Activated naive CD4-positive, alpha-beta T cell treated with anti-CD3 and anti-CD28 coated beads, Interleukin-2, amount 50 U/mL, for 16 hours (primary cell): ENCODE data around the gene ZNF74.

Source experiments
- DNase-seq: peaks from one replicate; pipeline ENCODE4 v3.0.0-alpha.2; 2020

The ZNF74 gene

DNA sequence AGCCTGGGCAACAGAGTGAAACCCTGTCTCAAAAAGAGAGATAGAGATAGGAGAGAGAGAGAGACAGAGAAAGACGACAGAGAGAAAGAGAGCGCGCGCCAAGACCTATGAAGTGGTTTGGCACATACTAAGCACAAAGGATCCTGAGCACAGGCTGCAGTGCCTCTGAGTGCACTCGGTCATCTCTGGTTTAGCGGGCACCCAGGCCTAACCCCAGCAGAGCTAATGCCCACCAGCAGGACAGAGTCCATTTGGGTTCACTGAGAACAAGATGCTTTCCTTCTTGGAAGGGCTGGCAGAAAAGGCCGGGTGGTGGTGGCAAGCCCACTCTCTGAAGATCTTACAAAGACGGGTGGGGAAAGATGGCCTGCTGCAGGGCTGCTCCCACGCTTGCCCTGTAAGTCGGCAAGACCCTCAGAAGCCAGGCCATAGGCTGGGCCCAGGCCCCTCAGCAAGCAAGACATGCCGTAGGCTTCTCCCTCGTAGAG is 40.4 kb downstream of the ZNF74 start:
- DNase-seq = no peak

DNA sequence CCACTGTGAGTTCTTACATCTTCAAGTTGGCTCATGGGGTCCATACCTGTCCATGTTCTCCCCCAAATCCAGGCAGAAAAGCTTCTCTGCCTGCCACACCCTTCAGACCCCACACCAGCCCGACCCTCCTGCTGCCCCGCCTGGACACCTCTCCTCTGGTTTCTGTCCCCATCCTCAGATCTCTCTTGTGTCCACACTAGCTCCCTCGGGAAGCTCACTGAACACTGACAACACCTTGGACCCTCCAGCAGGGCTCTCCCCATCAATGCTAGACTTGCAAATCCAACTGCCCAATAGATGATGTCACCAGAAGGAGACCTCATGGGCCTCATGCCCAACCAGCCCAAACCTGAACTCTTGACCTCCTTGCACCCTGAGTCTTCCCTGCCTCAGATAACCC is 40.8 kb downstream of the ZNF74 start:
- DNase-seq = no peak

DNA sequence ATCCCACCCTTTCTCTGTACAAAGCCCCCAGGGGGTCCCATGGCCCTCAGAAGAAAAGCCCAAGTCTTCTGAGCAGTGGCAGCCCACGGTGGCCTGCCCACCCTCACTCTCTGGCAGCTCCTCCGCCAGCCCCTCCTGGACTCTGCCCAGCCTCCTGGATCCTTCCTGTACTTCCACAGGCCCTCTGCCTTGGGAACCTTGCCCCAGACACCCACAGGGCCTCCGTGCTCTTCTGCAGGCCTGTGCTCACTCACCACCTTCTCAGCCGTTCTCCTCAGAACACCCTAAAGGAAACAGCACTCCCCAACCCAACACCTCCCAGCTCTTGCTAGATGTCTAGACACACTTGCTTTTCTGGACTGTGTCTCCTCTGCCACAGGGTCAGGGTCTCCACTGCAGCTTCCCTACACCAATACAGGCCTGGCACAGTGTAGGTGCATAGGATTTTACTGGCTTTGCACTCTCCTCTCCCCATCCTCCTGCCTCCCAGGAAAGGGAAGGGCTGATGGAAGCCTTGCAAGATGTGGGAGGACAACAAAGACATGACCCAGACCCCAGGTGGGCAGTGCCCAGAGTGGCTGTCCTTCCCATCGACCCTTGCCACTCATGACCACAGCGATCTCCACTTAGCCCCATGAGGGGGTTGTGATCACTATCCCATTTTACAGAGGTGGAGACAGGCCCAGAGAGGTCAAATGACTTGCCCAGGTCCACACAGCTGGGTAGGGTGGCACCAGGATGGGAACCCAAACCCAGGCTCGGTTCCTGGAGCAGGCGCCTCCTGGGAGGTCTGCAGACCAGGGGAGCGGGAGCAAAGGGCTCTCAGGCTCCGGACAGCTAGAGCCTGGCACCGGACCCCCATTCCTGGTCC is 41.7 kb downstream of the ZNF74 start:
- no peak for DNase-seq

DNA sequence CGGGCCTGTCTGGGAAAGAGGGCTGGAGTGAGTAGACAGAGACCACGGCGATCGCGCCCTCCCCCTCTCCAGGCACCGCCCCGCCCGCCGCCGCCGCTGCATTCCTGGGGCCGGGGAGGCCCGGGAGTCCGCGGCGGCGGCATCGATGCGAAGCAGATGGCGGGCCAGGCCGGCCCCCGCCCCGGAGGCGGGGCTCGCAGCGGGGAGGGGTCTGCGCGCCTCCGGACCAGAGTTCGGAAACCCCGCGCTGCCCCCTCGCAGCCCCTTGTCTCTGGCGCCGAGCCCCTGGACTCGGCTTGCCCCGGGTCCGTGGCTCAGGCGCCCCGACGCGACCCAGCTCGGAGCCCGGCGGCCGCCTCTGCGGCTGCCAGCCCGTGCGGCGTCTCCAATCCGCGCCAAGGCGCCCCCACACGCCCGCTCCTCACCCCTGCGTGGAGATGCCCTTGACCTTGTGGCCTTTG is 42.4 kb downstream of the ZNF74 start:
- DNase-seq = no peak

DNA sequence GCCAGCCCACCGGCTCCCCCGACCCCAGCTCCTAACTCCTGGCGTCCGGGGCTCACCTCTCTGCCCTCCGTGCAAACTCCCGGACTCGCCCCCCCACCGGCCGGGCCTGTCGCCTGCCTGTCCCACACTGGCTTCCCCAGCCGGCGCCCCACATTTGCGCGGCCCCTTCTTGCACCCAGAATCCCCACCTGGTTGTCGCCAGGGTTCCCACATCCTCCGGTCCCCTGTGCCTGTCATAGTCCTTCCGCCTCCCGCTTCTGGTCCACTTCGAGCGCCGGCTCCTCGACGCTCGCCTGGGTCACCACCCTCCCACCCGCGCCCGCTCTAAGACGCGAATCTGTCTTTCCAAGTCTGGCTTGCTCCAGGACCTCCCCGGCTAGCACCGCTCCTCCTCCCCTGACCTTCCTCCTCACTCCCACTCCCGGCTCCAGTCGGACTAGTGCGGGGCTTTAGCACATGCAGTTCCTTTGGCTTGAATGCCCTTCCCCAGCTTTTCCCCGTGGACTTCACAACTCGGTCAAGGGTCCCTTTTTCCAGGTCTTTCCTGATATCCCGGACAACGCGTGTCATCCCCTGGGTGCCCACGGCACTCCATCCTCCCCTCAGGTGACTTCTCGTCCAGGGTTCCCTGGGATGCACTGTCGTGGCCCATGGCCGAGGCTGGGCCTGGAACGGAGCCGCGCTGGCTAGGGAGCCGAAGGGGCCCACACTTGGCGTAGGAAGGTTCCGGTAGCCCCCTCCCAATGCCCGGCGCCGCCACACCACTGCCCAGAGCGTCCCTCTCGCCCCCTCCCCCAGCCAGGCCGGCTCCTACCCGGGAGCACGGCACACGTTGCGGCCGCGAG is 43.0 kb downstream of the ZNF74 start:
- peak; percentile 36 for DNase-seq

DNA sequence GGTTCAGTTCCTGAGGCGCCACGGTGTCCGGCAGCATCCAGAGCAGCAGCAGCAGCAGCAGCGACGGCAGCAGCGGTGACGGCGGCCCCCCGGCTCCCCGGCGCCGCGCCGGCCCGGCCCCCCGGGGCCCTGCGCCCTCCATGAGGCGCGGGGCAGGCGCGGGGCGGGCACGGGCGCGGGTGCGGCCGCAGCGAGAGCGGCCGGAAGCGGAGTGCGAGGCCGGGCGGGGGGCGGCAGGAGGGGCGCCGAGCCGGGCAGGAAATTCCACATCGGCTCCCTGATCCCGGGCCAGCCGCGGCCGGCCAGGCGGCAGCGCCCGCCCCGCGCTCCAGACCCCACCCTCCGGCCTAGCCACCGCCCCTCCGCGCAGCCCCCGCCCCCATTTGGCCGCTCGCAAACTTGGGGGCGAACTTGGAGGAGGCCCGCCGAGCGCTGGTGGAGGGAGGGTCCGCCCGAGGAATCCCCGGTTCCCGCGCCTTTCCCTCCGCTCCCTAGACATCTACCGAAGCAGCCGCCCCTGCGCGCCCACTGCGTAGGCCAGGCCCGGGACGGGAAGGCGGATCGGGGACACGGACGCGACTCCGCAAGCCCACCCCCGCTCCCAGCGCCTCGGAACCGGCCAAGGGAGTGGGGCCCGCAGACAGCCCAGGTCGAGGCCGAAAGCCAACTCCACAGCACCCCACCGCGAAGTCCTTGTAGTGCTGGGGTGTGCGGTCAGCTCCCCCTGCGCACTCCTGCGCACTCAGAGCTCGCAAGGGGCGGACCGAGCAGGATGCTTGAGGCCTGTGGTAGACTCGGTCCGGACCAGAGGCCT is 43.9 kb downstream of the ZNF74 start, which contains the start of gene SCARF2:
Gene SCARF2 (minus strand): TSS at position 213 of the 814 bp plus-strand sequence. CDS start 71 bp downstream, at position 142.
- no peak for DNase-seq

DNA sequence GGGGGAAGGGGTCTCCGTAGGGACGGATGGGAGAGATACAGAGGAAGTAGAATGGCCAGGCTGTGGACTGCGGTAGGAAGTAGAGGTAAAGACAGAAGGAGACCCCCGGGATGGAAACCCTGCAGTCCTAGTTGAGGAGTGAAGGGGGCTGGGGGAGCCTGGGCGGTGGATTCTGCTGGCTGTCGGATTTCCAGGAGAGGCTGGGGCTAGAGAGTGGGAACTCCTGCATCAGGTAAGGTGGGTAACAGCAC is 44.4 kb downstream of the ZNF74 start:
- no peak for DNase-seq

DNA sequence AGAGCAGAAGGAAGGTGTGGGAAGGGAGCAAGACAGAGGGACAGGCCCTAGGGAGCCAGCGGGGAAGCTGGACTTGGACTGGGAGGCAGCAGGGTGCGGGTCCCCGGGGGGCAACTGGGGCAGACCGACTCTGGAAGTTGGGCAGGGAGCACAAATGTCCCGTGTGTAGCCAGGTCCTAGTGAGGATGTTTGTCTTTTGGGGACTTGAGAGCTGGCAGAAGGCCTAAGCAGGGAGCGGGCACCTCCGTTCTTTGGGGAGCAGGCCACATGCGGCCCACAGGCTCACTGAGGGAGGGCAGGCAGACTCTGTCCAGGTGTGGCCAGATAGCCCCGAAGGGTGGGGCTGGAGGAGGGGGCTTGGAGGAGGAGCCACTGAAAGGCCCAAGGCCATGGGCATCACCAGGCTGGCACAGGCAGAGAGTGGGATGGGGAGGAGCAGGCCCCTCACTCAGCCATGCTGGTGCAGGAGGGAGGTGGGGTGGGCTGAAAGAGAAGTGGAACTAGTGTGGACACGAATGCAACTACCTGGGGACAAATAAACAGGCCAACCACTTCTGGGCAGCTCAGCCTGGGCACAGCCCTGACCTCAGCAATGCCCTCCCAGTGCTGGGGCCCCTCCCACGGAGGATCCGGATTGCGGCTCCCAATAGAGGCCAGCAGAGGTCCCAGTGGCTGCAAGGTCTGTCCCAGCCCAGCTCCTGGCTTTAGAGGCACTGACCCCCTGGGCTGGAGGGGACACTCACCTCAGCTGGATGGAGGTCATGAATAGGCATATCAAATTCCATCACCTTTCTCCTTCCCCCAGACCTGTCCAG is 44.9 kb downstream of the ZNF74 start:
- DNase-seq = no peak

DNA sequence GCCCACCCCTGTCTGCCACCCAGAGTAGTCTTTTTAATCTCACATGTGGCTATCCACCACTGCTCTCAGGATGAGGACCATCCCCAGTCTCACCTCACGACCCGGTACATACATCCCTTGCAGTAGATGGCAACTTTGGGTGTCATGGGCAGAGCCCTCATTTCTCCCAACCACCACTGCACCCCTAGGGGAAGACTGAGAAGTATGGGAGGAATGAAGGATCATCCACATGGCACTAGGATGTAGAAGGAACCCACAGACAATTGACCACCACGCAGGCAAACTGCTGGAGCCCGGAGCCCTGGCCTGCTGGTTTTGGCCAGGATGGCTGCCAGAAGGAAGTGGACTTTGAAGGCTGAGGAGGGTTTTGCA is 45.6 kb downstream of the ZNF74 start:
- DNase-seq = no peak

DNA sequence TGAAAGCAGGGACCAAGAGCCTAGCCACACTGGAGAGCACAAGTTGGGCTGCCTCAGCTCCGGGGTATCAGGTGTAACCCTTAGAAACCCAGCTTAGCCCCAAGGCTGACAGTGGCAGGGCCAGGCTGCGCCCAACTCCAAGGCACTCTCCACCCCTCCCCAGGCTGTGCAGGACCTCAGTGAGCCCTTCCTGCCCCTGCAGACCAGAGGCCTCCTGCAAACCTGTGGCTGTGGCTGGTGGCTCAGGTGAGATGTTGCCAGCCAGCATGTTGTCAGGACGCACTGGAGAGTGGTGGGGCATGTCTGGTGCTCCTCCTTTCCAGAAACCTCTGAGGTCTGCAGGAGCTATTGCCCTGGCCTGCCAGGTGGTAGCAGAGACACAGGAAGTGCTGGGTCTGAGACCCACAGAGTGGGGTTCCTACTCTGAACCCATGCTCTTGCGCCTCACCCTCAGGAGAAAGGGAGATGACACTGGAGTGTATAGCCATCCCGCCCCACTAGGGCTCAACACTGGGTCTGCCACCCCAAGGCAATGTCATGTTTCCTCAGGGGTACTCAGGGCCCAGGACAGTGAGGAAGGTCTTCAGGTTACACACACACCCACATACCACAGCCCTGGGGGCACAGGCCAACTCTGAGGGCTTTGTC is 46.1 kb downstream of the ZNF74 start:
- no peak for DNase-seq

DNA sequence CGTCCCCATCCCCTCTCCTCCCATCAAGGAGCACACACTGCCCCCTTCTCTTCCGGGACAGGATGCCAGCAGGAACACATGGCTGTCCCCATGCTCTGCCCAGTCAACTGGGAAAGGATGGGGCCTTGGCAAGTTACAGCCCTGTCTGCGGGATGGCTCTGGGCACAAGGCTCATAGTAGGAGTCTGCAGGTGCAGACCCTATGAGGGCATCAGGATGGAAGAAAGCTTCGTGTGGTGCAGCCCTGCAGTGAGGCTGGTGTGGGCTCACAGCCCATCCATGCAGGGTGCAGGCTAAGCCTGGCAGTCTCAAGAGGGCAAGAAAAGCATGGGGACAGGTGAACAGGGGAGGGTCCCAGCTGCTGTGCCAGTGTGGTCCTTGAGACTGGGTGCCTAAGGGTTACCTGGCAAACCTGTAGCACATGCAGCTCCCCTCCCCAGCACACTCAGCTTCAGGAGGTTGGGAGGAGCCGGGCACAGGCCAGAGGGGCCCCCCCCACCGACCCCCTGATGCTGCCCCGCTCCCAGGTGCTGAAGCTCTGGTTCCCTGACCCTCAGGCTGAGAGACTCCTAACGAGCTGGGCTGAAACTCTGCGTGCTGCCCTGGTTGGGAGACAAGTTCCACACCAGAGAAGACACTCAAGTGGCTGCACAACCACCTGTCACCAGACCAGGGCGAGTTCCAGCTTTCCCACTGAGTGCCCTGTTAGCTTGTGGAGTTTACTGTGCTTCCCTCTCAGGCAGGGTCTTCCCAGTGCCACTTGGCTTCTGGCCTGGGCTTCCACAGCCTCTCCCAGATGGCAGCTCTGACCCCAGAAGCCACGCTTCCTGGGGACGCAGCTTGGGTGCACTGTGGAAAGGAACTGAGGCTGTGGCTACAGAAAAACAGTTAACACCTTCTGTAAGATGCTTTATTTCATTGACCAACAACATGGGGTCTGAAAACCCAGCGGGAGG is 47.0 kb downstream of the ZNF74 start:
- DNase-seq = no peak

DNA sequence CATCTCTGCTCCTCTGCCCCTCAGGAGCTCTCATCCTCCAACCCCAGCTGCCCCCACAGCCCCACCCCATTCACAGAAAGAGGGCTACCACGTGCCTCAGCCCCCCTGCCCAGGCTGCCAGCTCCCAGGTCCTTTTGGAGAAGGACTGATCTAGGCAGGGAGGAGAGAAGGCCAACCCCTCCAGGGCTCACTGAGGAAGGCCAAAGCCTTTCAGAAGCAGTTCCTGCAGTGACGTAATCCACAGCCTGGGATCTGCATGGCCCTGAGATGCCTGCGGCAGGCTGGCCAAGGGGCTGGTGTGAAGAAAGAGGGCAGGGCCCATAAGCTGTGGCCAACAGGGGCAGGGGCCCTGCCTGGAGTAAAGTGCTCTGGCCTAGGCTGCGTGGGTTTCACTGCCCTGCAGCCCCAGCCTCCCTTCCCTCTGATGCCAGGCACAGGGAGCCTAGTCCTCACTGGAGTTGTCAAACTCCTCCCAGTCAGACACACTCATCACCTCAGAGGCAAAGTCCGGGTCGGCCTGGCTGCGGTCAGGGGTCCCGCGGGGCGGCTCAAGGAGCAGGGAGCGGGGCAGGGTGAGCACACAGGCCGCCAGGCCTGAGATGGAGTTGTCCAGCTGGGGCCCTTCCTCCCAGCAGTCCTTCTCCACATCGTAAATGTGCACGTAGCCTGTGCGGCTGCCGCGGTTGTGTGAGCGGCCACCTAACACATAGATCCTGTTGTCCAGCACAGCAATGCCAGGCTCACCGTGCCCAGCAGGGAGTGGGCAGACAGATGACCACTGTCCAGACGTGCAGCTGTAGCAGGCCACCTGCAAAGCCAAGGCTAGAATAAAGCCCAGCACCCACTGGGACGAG is 47.9 kb downstream of the ZNF74 start:
- no peak for DNase-seq

DNA sequence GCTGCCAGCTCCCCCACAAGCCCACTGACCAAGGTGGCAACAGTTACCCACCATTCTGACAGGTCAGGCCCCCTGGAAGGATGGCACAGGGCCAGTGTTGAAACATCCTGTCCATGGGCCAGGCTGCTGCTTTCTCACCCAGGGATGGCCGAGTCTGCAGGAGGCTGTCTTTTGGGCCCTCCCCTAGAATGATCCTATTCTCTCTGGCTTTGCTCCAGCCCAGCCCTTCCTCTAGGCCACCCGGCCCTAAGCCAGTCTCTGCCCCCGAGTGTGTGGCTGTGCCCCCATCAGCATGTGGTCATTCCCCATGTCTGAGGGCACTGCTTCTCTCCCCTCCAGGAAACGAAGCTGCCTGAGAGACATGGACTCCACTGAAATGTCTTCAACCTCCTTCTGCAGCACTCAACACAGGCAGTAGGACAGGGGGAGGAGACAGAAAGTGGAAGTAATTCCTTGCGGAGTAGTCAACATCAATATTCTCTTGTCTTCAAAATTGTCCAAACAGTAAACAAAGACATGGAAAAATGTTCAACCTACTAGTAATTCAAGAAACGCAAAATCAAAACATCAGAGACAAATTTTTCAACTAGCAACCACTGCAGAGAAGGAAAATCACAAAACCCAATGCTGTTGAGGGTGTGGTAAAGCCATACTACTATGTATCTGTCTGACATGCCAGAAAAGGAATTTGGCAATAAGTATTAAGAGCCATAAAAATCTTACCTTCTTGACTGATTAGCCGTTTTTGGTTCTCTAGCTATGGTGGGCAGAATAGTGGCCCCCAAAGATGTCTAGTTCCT is 48.7 kb downstream of the ZNF74 start:
- DNase-seq = no peak

DNA sequence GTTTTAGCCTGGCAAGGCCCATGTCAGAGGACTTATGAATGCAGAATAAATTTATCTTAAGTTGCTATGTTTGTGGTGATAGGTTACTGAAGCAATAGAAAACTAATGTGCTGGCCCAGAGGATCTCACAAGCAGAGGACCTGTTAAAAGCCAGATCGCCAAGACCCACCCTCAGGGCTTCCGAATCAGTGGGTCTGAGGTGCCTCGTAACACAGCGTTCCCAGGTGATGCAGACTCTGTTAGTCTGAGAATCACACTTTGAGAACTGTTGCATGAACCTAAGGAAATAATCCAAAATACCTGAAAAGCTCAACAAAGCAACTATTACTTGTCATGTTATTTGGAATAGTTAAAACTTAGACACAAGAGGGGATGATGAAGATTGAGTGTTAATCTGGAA is 50.4 kb downstream of the ZNF74 start:
- DNase-seq = no peak

DNA sequence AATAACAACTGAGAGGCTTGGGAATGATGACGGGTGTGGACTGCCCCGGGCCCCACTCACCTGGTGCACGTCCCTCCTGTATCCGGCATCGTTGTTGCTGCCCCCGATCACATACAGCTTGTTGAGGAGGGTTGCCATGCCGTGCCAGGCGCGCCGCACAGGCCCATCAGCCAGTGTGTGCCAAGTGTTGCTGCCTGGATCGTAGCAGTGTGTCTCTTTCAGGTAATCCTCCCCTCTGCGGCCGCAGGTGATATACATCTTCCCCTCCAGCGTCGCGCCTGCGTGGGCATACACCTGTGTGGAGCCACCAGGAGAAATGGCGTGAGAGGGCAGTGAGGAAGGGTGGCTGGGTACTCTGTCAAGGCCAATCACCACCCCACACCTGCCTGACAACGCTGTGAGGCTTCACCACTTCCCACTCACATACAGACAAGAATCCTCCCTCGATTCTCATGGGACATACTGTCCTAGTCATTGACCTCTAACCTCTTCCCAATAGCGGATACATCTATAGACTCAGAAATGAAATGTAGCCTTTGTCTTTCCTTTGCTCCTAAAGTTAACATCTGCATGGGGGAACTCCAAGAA is 52.5 kb downstream of the ZNF74 start:
- no peak for DNase-seq

DNA sequence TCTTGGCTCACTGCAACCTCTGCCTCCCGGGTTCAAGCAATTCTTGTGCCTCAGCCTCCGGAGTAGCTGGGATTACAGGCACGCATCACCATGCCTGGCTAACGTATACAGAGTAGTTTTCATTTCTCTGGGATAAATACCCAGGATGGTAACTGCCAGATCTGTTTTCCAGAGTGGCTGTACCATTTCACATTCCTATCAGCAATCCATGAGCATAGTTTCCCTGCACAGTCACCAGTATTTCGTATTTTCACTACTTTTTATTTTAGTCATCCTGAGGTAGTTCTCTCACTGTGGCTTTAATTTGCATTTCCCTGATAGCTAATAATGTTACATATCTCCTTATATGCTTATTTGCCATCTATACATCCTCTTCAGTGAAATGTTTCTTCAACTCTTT is 54.7 kb downstream of the ZNF74 start:
- DNase-seq = no peak

DNA sequence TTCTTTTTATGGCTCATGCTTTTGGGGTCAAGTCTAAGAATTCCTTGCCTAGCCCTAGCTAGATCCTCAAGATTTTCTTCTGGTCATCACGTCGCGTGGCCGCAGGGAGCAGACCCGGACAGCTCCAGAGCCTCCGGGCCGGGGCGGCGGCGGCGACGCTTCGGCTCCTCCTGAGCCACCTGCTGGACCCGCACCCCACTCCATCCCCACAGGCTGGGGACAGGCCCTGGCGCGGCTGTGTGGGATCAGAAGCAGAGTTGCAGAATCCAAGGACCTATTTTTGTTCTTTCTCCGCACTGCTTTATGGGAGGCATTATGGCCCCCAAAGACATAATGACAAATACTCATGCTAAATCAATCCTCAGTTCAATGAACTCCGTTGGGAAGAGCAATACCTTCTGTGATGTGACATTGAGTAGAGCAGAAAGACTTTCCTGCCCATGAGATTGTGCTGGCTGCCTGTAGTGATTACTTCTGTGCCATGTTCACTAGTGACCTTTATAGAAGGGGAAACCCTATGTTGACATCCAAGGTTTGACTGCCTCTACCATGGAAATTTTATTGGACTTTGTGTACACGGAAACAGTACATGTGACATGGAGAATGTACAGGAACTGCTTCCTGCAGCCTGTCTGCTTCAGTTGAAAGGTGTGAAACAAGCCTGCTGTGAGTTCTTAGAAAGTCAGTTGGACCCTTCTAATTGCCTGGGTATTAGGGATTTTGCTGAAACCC is 56.0 kb downstream of the ZNF74 start:
- no peak for DNase-seq

DNA sequence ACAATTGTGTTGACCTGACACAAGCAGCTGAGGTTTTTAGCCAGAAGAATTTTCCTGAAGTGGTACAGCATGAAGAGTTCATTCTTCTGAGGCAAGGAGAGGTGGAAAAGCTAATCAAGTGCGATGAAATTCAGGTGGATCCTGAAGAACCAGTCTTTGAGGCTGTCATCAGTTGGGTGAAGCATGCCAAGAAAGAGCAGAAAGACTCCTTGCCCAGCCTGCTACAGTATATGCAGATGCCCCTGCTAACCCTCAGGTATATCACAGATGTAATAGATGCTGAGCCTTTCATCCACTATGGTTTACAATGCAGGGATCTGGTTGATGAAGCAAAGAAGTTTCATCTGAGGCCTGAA is 56.6 kb downstream of the ZNF74 start:
- no peak for DNase-seq
